Measurements from ENCODE around the gene RPUSD3.
"Not testable (repeated sequence)": the region's sequence is repeated elsewhere in the genome, so short reads cannot be mapped to it uniquely, and the experiment has no call there.

Gene RPUSD3

GRCh38 chr3:9881441-9881840, 37.6 kb upstream of the RPUSD3 start:
- H3K9me3 ChIP-seq (ENCODE audit: control insufficient read depth, low read length), result no peaks in the 10 kb centered on the region
- WGBS, 2 experiments, result 94 to 98% methylated on average over 1 of the region's 1 CpG
- H3K27ac ChIP-seq (ENCODE audit: insufficient read depth, low read depth, low read length, poor library complexity, severe bottlenecking), result no peak overlapping the region
- no peak overlapping the region for H3K4me3 ChIP-seq (ENCODE audit: insufficient read depth, low read depth, low read length)
- H3K36me3 ChIP-seq (ENCODE audit: control insufficient read depth, insufficient read depth, low read length), result no peaks in the 10 kb centered on the region
- H3K27me3 ChIP-seq (ENCODE audit: control insufficient read depth, insufficient read depth, low read length, poor library complexity, severe bottlenecking), result no peaks in the 10 kb centered on the region
- H3K4me1 ChIP-seq (ENCODE audit: control insufficient read depth, insufficient read depth, low read length), result no peaks in the 10 kb centered on the region

- Histone ChIP-seq H3K27me3 (ENCODE audit: control insufficient read depth, insufficient read depth, low read length, poor library complexity, severe bottlenecking) (no peaks in the 10 kb centered on the region), H3K4me3 (ENCODE audit: insufficient read depth, low read depth, low read length) (no peak within 1 kb of the TSS), H3K27ac (ENCODE audit: insufficient read depth, low read depth, low read length, poor library complexity, severe bottlenecking) (no peak within 1 kb of the TSS), H3K4me1 (ENCODE audit: control insufficient read depth, insufficient read depth, low read length) (no peaks in the 10 kb centered on the region), H3K36me3 (ENCODE audit: control insufficient read depth, insufficient read depth, low read length) (no peaks in the 10 kb centered on the region), H3K9me3 (ENCODE audit: control insufficient read depth, low read length) (no peaks in the 10 kb centered on the region)
- WGBS, 2 experiments, result 87 to 94% methylated on average over 6 to 7 of the region's 7 CpGs
Observed at GRCh38 chr3:9879830-9880549, 36.2 kb upstream of the RPUSD3 start, which contains the start of gene CIDEC. TSS of gene CIDEC (minus strand) at chr3:9880253. CDS start at chr3:9878486, 1,767 bp downstream.

- Histone ChIP-seq H3K36me3 (ENCODE audit: control insufficient read depth, insufficient read depth, low read length) (no peaks in the 10 kb centered on the region), H3K27ac (ENCODE audit: insufficient read depth, low read depth, low read length, poor library complexity, severe bottlenecking) (no peak overlapping the region), H3K9me3 (ENCODE audit: control insufficient read depth, low read length) (no peaks in the 10 kb centered on the region), H3K27me3 (ENCODE audit: control insufficient read depth, insufficient read depth, low read length, poor library complexity, severe bottlenecking) (no peaks in the 10 kb centered on the region), H3K4me3 (ENCODE audit: insufficient read depth, low read depth, low read length) (no peak overlapping the region), H3K4me1 (ENCODE audit: control insufficient read depth, insufficient read depth, low read length) (no peaks in the 10 kb centered on the region)
- WGBS, 2 experiments, result 91 to 93% methylated on average over 5 of the region's 5 CpGs
Observed at GRCh38 chr3:9878700-9879099, 34.9 kb upstream of the RPUSD3 start.

- H3K4me1 ChIP-seq (ENCODE audit: control insufficient read depth, insufficient read depth, low read length), result no peaks in the 10 kb centered on the region
- H3K9me3 ChIP-seq (ENCODE audit: control insufficient read depth, low read length), result no peaks in the 10 kb centered on the region
- H3K36me3 ChIP-seq (ENCODE audit: control insufficient read depth, insufficient read depth, low read length), result no peaks in the 10 kb centered on the region
- H3K4me3 ChIP-seq (ENCODE audit: insufficient read depth, low read depth, low read length), result no peak overlapping the region
- H3K27me3 ChIP-seq (ENCODE audit: control insufficient read depth, insufficient read depth, low read length, poor library complexity, severe bottlenecking), result no peaks in the 10 kb centered on the region
- no peak overlapping the region for H3K27ac ChIP-seq (ENCODE audit: insufficient read depth, low read depth, low read length, poor library complexity, severe bottlenecking)
- 92 to 94% methylated on average over 12 of the region's 12 CpGs for WGBS, 2 experiments
Observed at GRCh38 chr3:9876991-9877390, 33.2 kb upstream of the RPUSD3 start.

GRCh38 chr3:9876255-9876654, 32.4 kb upstream of the RPUSD3 start:
- H3K27me3 ChIP-seq (ENCODE audit: control insufficient read depth, insufficient read depth, low read length, poor library complexity, severe bottlenecking); H3K4me1 ChIP-seq (ENCODE audit: control insufficient read depth, insufficient read depth, low read length); H3K4me3 ChIP-seq (ENCODE audit: insufficient read depth, low read depth, low read length); H3K27ac ChIP-seq (ENCODE audit: insufficient read depth, low read depth, low read length, poor library complexity, severe bottlenecking); H3K36me3 ChIP-seq (ENCODE audit: control insufficient read depth, insufficient read depth, low read length); H3K9me3 ChIP-seq (ENCODE audit: control insufficient read depth, low read length): not testable (repeated sequence)
- 89 to 92% methylated on average over 4 of the region's 4 CpGs for WGBS, 2 experiments

- Histone ChIP-seq H3K4me3 (ENCODE audit: insufficient read depth, low read depth, low read length) (no peak overlapping the region), H3K4me1 (ENCODE audit: control insufficient read depth, insufficient read depth, low read length) (no peaks in the 10 kb centered on the region), H3K27me3 (ENCODE audit: control insufficient read depth, insufficient read depth, low read length, poor library complexity, severe bottlenecking) (no peaks in the 10 kb centered on the region), H3K9me3 (ENCODE audit: control insufficient read depth, low read length) (no peaks in the 10 kb centered on the region), H3K36me3 (ENCODE audit: control insufficient read depth, insufficient read depth, low read length) (no peaks in the 10 kb centered on the region), H3K27ac (ENCODE audit: insufficient read depth, low read depth, low read length, poor library complexity, severe bottlenecking) (no peak overlapping the region)
Observed at GRCh38 chr3:9875448-9875847, 31.6 kb upstream of the RPUSD3 start.

- H3K4me3 ChIP-seq (ENCODE audit: insufficient read depth, low read depth, low read length); H3K36me3 ChIP-seq (ENCODE audit: control insufficient read depth, insufficient read depth, low read length); H3K4me1 ChIP-seq (ENCODE audit: control insufficient read depth, insufficient read depth, low read length); H3K27ac ChIP-seq (ENCODE audit: insufficient read depth, low read depth, low read length, poor library complexity, severe bottlenecking); H3K27me3 ChIP-seq (ENCODE audit: control insufficient read depth, insufficient read depth, low read length, poor library complexity, severe bottlenecking); H3K9me3 ChIP-seq (ENCODE audit: control insufficient read depth, low read length): not testable (repeated sequence)
- 93% methylated on average over 5 of the region's 5 CpGs for WGBS, 2 experiments
Observed at GRCh38 chr3:9872067-9872466, 28.3 kb upstream of the RPUSD3 start.

- Histone ChIP-seq H3K27me3 (ENCODE audit: control insufficient read depth, insufficient read depth, low read length, poor library complexity, severe bottlenecking) (no peaks in the 10 kb centered on the region), H3K4me1 (ENCODE audit: control insufficient read depth, insufficient read depth, low read length) (no peaks in the 10 kb centered on the region), H3K9me3 (ENCODE audit: control insufficient read depth, low read length) (no peaks in the 10 kb centered on the region), H3K4me3 (ENCODE audit: insufficient read depth, low read depth, low read length) (no peak overlapping the region), H3K27ac (ENCODE audit: insufficient read depth, low read depth, low read length, poor library complexity, severe bottlenecking) (no peak overlapping the region), H3K36me3 (ENCODE audit: control insufficient read depth, insufficient read depth, low read length) (no peaks in the 10 kb centered on the region)
- no CpG with 5 or more reads among the region's 1 CpG for WGBS, 2 experiments
Observed at GRCh38 chr3:9870978-9871377, 27.2 kb upstream of the RPUSD3 start.

GRCh38 chr3:9869955-9870354, 26.1 kb upstream of the RPUSD3 start:
- Histone ChIP-seq H3K36me3 (ENCODE audit: control insufficient read depth, insufficient read depth, low read length) (no peaks in the 10 kb centered on the region), H3K27me3 (ENCODE audit: control insufficient read depth, insufficient read depth, low read length, poor library complexity, severe bottlenecking) (no peaks in the 10 kb centered on the region), H3K4me3 (ENCODE audit: insufficient read depth, low read depth, low read length) (no peak overlapping the region), H3K27ac (ENCODE audit: insufficient read depth, low read depth, low read length, poor library complexity, severe bottlenecking) (no peak overlapping the region), H3K4me1 (ENCODE audit: control insufficient read depth, insufficient read depth, low read length) (no peaks in the 10 kb centered on the region), H3K9me3 (ENCODE audit: control insufficient read depth, low read length) (no peaks in the 10 kb centered on the region)
- 86 to 92% methylated on average over 5 of the region's 5 CpGs for WGBS, 2 experiments

- peaks cover 7% of the 10 kb centered on the region for H3K27me3 ChIP-seq (ENCODE audit: control insufficient read depth, insufficient read depth, low read length, poor library complexity, severe bottlenecking)
- 92% methylated on average over 12 of the region's 12 CpGs for WGBS, 2 experiments
- no peaks in the 10 kb centered on the region for H3K9me3 ChIP-seq (ENCODE audit: control insufficient read depth, low read length)
- H3K27ac ChIP-seq (ENCODE audit: insufficient read depth, low read depth, low read length, poor library complexity, severe bottlenecking), result no peak overlapping the region
- peaks cover 5% of the 10 kb centered on the region for H3K4me1 ChIP-seq (ENCODE audit: control insufficient read depth, insufficient read depth, low read length)
- no peak overlapping the region for H3K4me3 ChIP-seq (ENCODE audit: insufficient read depth, low read depth, low read length)
- no peaks in the 10 kb centered on the region for H3K36me3 ChIP-seq (ENCODE audit: control insufficient read depth, insufficient read depth, low read length)
Observed at GRCh38 chr3:9867106-9867505, 23.3 kb upstream of the RPUSD3 start.

GRCh38 chr3:9866639-9867038, 22.8 kb upstream of the RPUSD3 start:
- Histone ChIP-seq H3K36me3 (ENCODE audit: control insufficient read depth, insufficient read depth, low read length) (no peaks in the 10 kb centered on the region), H3K27me3 (ENCODE audit: control insufficient read depth, insufficient read depth, low read length, poor library complexity, severe bottlenecking) (peaks cover 10% of the 10 kb centered on the region), H3K27ac (ENCODE audit: insufficient read depth, low read depth, low read length, poor library complexity, severe bottlenecking) (no peak overlapping the region), H3K9me3 (ENCODE audit: control insufficient read depth, low read length) (no peaks in the 10 kb centered on the region), H3K4me3 (ENCODE audit: insufficient read depth, low read depth, low read length) (no peak overlapping the region), H3K4me1 (ENCODE audit: control insufficient read depth, insufficient read depth, low read length) (peaks cover 10% of the 10 kb centered on the region)
- 92 to 94% methylated on average over 8 of the region's 8 CpGs for WGBS, 2 experiments

Measured in ectodermal cell (in vitro differentiated cells).